Measurements from ENCODE around the gene PORCN. TPM values are rescaled to one million over a fixed set of nuclear protein-coding genes. Genes with fewer than 3 reads are reported as not detected.
A peak's percentile ranks its signal among the peaks of the same experiment; 100 is the strongest.

The PORCN gene
- total and polyA plus RNA-seq, 7 experiments from 2014 or later: 10.0 to 19.0 (median 15.5) TPM

- Mint-ChIP-seq H3K27me3 (peaks cover 0 to 1% (median 0%) of the 10 kb centered on the region in 5 donors), H3K9me3 (no peaks in the 10 kb centered on the region), H3K36me3 (no peaks in the 10 kb centered on the region), H3K4me1 (peaks cover 0 to 4% (median 0%) of the 10 kb centered on the region in 7 donors), H3K27ac (no peak overlapping the region), H3K4me3 (no peak overlapping the region)
- H3K27ac ChIP-seq (ENCODE audit: low read depth, low read length): no peak overlapping the region
- ChIA-PET CTCF (no interaction called here), POLR2A (no interaction called here)
- ATAC-seq (no peak), DNase-seq (no peak)
- no peaks in the 10 kb centered on the region for H3K36me3 ChIP-seq (ENCODE audit: control insufficient read depth in 2 of 3, insufficient read depth in 3 of 3, low read length in 3 of 3)
- no peak overlapping the region for H3K4me3 ChIP-seq (ENCODE audit: low read length)
- H3K9me3 ChIP-seq (ENCODE audit: control insufficient read depth in 2 of 3, low read length in 3 of 3): no peaks in the 10 kb centered on the region
- no peaks in the 10 kb centered on the region for H3K27me3 ChIP-seq (ENCODE audit: control insufficient read depth in 2 of 2, insufficient read depth in 2 of 2, low read length in 2 of 2)
- intact Hi-C loops (cut with micrococcal nuclease): no loop called here
- no peaks in the 10 kb centered on the region for H3K4me1 ChIP-seq (ENCODE audit: control insufficient read depth in 2 of 2, insufficient read depth in 2 of 2, low read length in 2 of 2)
Measured at GRCh38 chrX:48498374-48498809, 10.4 kb upstream of the PORCN start.

- peaks cover 0 to under 1% of the 10 kb centered on the region in 2 donors for H3K4me1 ChIP-seq (ENCODE audit: control insufficient read depth in 2 of 2, insufficient read depth in 2 of 2, low read length in 2 of 2)
- no peaks in the 10 kb centered on the region for H3K36me3 ChIP-seq (ENCODE audit: control insufficient read depth in 2 of 3, insufficient read depth in 3 of 3, low read length in 3 of 3)
- CTCF ChIA-PET: no interaction called here
- DNase-seq: no peak
- H3K4me3 Mint-ChIP-seq: no peak overlapping the region
- H3K9me3 Mint-ChIP-seq: no peaks in the 10 kb centered on the region
- no peaks in the 10 kb centered on the region for H3K36me3 Mint-ChIP-seq
- no peak overlapping the region for H3K27ac Mint-ChIP-seq
- H3K4me3 ChIP-seq (ENCODE audit: low read length): no peak overlapping the region
- POLR2A ChIA-PET: no interaction called here
- no peak overlapping the region for H3K27ac ChIP-seq (ENCODE audit: low read depth, low read length)
- peaks cover 0 to 4% (median under 1%) of the 10 kb centered on the region in 7 donors for H3K4me1 Mint-ChIP-seq
- H3K27me3 ChIP-seq (ENCODE audit: control insufficient read depth in 2 of 2, insufficient read depth in 2 of 2, low read length in 2 of 2): no peaks in the 10 kb centered on the region
- intact Hi-C loops (cut with micrococcal nuclease): no loop called here
- peaks cover 0 to 3% (median 0%) of the 10 kb centered on the region in 5 donors for H3K27me3 Mint-ChIP-seq
- no peak for ATAC-seq
- no peaks in the 10 kb centered on the region for H3K9me3 ChIP-seq (ENCODE audit: control insufficient read depth in 2 of 3, low read length in 3 of 3)
Measured at GRCh38 chrX:48504261-48504660, 4.5 kb upstream of the PORCN start.

- ChIA-PET POLR2A (interaction anchor here (1.5 kb wide), 1 partner anchor 15 kb away, joined by 3 read pairs; no protein-coding TSS in a partner anchor), CTCF (no interaction called here)
- peaks cover 4 to 8% of the 10 kb centered on the region in 2 donors for H3K4me1 ChIP-seq (ENCODE audit: control insufficient read depth in 2 of 2, insufficient read depth in 2 of 2, low read length in 2 of 2)
- Mint-ChIP-seq H3K4me1 (peaks cover 2 to 15% (median 11%) of the 10 kb centered on the region in 7 donors), H3K27me3 (peaks cover 0 to 3% (median 0%) of the 10 kb centered on the region in 5 donors), H3K9me3 (peaks cover 0 to 2% (median 0%) of the 10 kb centered on the region in 11 donors), H3K36me3 (peaks cover 0 to 3% (median 0%) of the 10 kb centered on the region in 5 donors), H3K4me3 (no peak overlapping the region), H3K27ac (no peak overlapping the region)
- no peak overlapping the region for H3K4me3 ChIP-seq (ENCODE audit: low read length)
- no peaks in the 10 kb centered on the region for H3K36me3 ChIP-seq (ENCODE audit: control insufficient read depth in 2 of 3, insufficient read depth in 3 of 3, low read length in 3 of 3)
- intact Hi-C loops (cut with micrococcal nuclease): loop anchor here in 1 of 2 donors (5.0 kb wide), 1 partner anchor 38 kb away; no protein-coding TSS in a partner anchor
- H3K27ac ChIP-seq (ENCODE audit: low read depth, low read length): no peak overlapping the region
- ATAC-seq (no peak), DNase-seq (no peak)
- no peaks in the 10 kb centered on the region for H3K27me3 ChIP-seq (ENCODE audit: control insufficient read depth in 2 of 2, insufficient read depth in 2 of 2, low read length in 2 of 2)
- H3K9me3 ChIP-seq (ENCODE audit: control insufficient read depth in 2 of 3, low read length in 3 of 3): no peaks in the 10 kb centered on the region
Measured at GRCh38 chrX:48505481-48505880, 3.3 kb upstream of the PORCN start.

GRCh38 chrX:48507246-48507645 lies 1.5 kb upstream of the PORCN start:
- Histone ChIP-seq H3K27me3 (ENCODE audit: control insufficient read depth in 2 of 2, insufficient read depth in 2 of 2, low read length in 2 of 2) (no peaks in the 10 kb centered on the region), H3K9me3 (ENCODE audit: control insufficient read depth in 2 of 3, low read length in 3 of 3) (no peaks in the 10 kb centered on the region), H3K4me1 (ENCODE audit: control insufficient read depth in 2 of 2, insufficient read depth in 2 of 2, low read length in 2 of 2) (peaks cover 4 to 8% of the 10 kb centered on the region in 2 donors), H3K27ac (ENCODE audit: low read depth, low read length) (no peak overlapping the region), H3K4me3 (ENCODE audit: low read length) (no peak overlapping the region), H3K36me3 (ENCODE audit: control insufficient read depth in 2 of 3, insufficient read depth in 3 of 3, low read length in 3 of 3) (no peaks in the 10 kb centered on the region)
- intact Hi-C loops (cut with micrococcal nuclease): loop anchor here in 1 of 2 donors (5.0 kb wide), 1 partner anchor 40 kb away; no protein-coding TSS in a partner anchor
- CTCF ChIA-PET: no interaction called here
- H3K4me3 Mint-ChIP-seq: peak overlapping the region in 5 of 10 donors; percentile 3 to 91 (median 21)
- no peak for ATAC-seq
- POLR2A ChIA-PET: interaction anchor here (0.5 kb wide), 1 partner anchor 31 kb away, joined by 3 read pairs; no protein-coding TSS in a partner anchor
- peaks cover 0 to 7% (median 0%) of the 10 kb centered on the region in 5 donors for H3K36me3 Mint-ChIP-seq
- peaks cover 0 to 3% (median 0%) of the 10 kb centered on the region in 5 donors for H3K27me3 Mint-ChIP-seq
- DNase-seq: no peak
- H3K4me1 Mint-ChIP-seq: peaks cover 10 to 28% (median 16%) of the 10 kb centered on the region in 7 donors
- peak overlapping the region in 2 of 9 donors; percentile 43 to 51 for H3K27ac Mint-ChIP-seq
- peaks cover 0 to 2% (median 0%) of the 10 kb centered on the region in 11 donors for H3K9me3 Mint-ChIP-seq

DNA sequence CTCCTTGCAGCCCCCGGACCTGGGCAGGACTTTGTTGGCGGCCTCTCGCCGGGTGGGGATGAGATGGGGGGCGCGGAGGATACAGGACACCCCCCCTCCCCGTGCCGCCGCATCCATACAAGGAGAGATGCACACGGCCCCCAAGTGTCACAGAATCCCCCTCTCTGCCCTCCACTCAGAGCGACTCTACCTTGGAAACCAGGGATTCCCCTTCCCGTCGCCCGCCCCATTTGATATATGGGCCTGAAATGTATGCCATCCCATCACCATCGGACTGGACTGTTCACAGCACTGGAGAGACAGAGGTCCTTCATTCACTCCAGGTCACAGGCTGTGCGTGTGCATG lies 426 bp downstream of the PORCN start:
- H3K27me3 Mint-ChIP-seq: no peaks in the 10 kb centered on the region
- Histone ChIP-seq H3K4me3 (ENCODE audit: low read length) (peak overlapping the region; percentile 71), H3K27me3 (ENCODE audit: control insufficient read depth in 2 of 2, insufficient read depth in 2 of 2, low read length in 2 of 2) (no peaks in the 10 kb centered on the region), H3K9me3 (ENCODE audit: control insufficient read depth in 2 of 3, low read length in 3 of 3) (no peaks in the 10 kb centered on the region), H3K36me3 (ENCODE audit: control insufficient read depth in 2 of 3, insufficient read depth in 3 of 3, low read length in 3 of 3) (no peaks in the 10 kb centered on the region), H3K4me1 (ENCODE audit: control insufficient read depth in 2 of 2, insufficient read depth in 2 of 2, low read length in 2 of 2) (peaks cover 4 to 8% of the 10 kb centered on the region in 2 donors), H3K27ac (ENCODE audit: low read depth, low read length) (peak overlapping the region; percentile 85)
- H3K4me3 Mint-ChIP-seq: peak overlapping the region; percentile 82 to 95 (median 91)
- H3K4me1 Mint-ChIP-seq: peaks cover 10 to 28% (median 16%) of the 10 kb centered on the region in 7 donors
- intact Hi-C loops (cut with micrococcal nuclease): loop anchor here in 1 of 2 donors (5.0 kb wide), 1 partner anchor 42 kb away; no protein-coding TSS in a partner anchor
- ChIA-PET POLR2A (interaction anchor here (1.7 kb wide), 1 partner anchor 30 kb away, joined by 8 read pairs; the partner anchor contains the start of gene TBC1D25), CTCF (no interaction called here)
- ATAC-seq (peak; percentile 40), DNase-seq (peak in 1 of 9 donors; percentile 44)
- peak overlapping the region; percentile 78 to 93 (median 86) for H3K27ac Mint-ChIP-seq
- H3K36me3 Mint-ChIP-seq: peaks cover 0 to 7% (median 0%) of the 10 kb centered on the region in 5 donors
- H3K9me3 Mint-ChIP-seq: peaks cover 0 to 2% (median 0%) of the 10 kb centered on the region in 11 donors

DNA sequence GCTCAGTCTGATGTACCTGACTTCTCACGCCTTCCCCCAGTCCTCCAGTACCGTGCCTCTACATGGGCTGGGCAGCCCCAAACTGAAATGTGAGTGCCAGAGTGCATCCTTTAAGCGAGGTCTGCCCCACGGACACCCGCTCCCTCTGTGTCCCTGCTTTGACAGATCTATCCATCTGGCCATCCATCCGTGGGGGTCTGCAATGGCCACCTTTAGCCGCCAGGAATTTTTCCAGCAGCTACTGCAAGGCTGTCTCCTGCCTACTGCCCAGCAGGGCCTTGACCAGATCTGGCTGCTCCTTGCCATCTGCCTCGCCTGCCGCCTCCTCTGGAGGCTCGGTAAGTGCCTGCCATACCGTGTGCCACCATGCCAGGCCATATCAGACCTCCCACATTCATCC lies 827 bp downstream of the PORCN start:
- peaks cover 0 to 7% (median 0%) of the 10 kb centered on the region in 5 donors for H3K36me3 Mint-ChIP-seq
- no peaks in the 10 kb centered on the region for H3K27me3 Mint-ChIP-seq
- Histone ChIP-seq H3K4me1 (ENCODE audit: control insufficient read depth in 2 of 2, insufficient read depth in 2 of 2, low read length in 2 of 2) (peaks cover 4 to 8% of the 10 kb centered on the region in 2 donors), H3K27me3 (ENCODE audit: control insufficient read depth in 2 of 2, insufficient read depth in 2 of 2, low read length in 2 of 2) (no peaks in the 10 kb centered on the region), H3K36me3 (ENCODE audit: control insufficient read depth in 2 of 3, insufficient read depth in 3 of 3, low read length in 3 of 3) (peaks cover 0 to 1% (median 0%) of the 10 kb centered on the region in 3 experiments), H3K27ac (ENCODE audit: low read depth, low read length) (peak overlapping the region; percentile 85), H3K4me3 (ENCODE audit: low read length) (peak overlapping the region; percentile 71), H3K9me3 (ENCODE audit: control insufficient read depth in 2 of 3, low read length in 3 of 3) (no peaks in the 10 kb centered on the region)
- peaks cover 0 to 2% (median 0%) of the 10 kb centered on the region in 11 donors for H3K9me3 Mint-ChIP-seq
- ChIA-PET CTCF (no interaction called here), POLR2A (interaction anchor here (0.8 kb wide), 1 partner anchor 12 kb away, joined by 3 read pairs; the partner anchor contains the start of gene EBP)
- DNase-seq: no peak
- intact Hi-C loops (cut with micrococcal nuclease): loop anchor here in 1 of 2 donors (5.0 kb wide), 1 partner anchor 42 kb away; no protein-coding TSS in a partner anchor
- peak; percentile 2 for ATAC-seq
- H3K4me1 Mint-ChIP-seq: peaks cover 10 to 28% (median 16%) of the 10 kb centered on the region in 7 donors
- H3K4me3 Mint-ChIP-seq: peak overlapping the region; percentile 82 to 95 (median 91)
- H3K27ac Mint-ChIP-seq: peak overlapping the region; percentile 78 to 93 (median 86)
